ENCODE data around the gene SPECC1.
"Not testable (repeated sequence)": the region's sequence is repeated elsewhere in the genome, so short reads cannot be mapped to it uniquely, and the experiment has no call there.

Gene SPECC1
- total RNA-seq, result 7.4 to 42.8 (median 18.5) reads per million in 9 experiments

- Mint-ChIP-seq H3K36me3 (ENCODE audit: insufficient read depth) (peaks cover 10% of the 10 kb centered on the region), H3K27ac (peak within 1 kb of the TSS; percentile 47 to 76), H3K9me3 (no peaks in the 10 kb centered on the region), H3K4me3 (peak within 1 kb of the TSS; percentile 90 to 93), H3K4me1 (ENCODE audit: low read depth in 2 of 2) (peaks cover 16 to 20% of the 10 kb centered on the region in 2 donors), H3K27me3 (peaks cover 26 to 44% of the 10 kb centered on the region in 2 donors)
- peak; percentile 97 for ATAC-seq (replicated peaks)
- DNase-seq, result peak; percentile 82 to 92 (median 92)
These were observed at the start of gene SPECC1 for GRCh38 chr17:20009302-20010098. SPECC1 (plus strand) TSS chr17:20009359; CDS start chr17:20096652, 87,293 bp downstream.

GRCh38 chr17:19962954-19963353 is 46.2 kb upstream of the SPECC1 start:
- not testable (repeated sequence) for H3K27ac Mint-ChIP-seq; H3K4me3 Mint-ChIP-seq; H3K9me3 Mint-ChIP-seq; ATAC-seq (replicated peaks); DNase-seq; H3K27me3 Mint-ChIP-seq
- Mint-ChIP-seq H3K4me1 (ENCODE audit: low read depth in 2 of 2) (peaks cover 14 to 35% of the 10 kb centered on the region in 2 donors), H3K36me3 (ENCODE audit: insufficient read depth) (peaks cover 74% of the 10 kb centered on the region)

- Mint-ChIP-seq H3K9me3 (no peaks in the 10 kb centered on the region), H3K4me1 (ENCODE audit: low read depth in 2 of 2) (peaks cover 30 to 43% of the 10 kb centered on the region in 2 donors), H3K4me3 (no peak overlapping the region), H3K36me3 (ENCODE audit: insufficient read depth) (peaks cover 25% of the 10 kb centered on the region), H3K27me3 (no peaks in the 10 kb centered on the region), H3K27ac (peak overlapping the region in 1 of 2 donors; percentile 81)
- no peak for DNase-seq
- ATAC-seq (replicated peaks), result no peak
These were observed 36.0 kb upstream of the SPECC1 start for GRCh38 chr17:19973156-19973555.

GRCh38 chr17:19975601-19976000 is 33.6 kb upstream of the SPECC1 start:
- Mint-ChIP-seq H3K9me3 (no peaks in the 10 kb centered on the region), H3K4me1 (ENCODE audit: low read depth in 2 of 2) (peaks cover 34 to 44% of the 10 kb centered on the region in 2 donors), H3K4me3 (peak overlapping the region; percentile 44 to 62), H3K27me3 (no peaks in the 10 kb centered on the region), H3K36me3 (ENCODE audit: insufficient read depth) (peaks cover 27% of the 10 kb centered on the region), H3K27ac (peak overlapping the region; percentile 69 to 97)
- DNase-seq, result no peak
- ATAC-seq (replicated peaks), result no peak

GRCh38 chr17:19977293-19978208 is 31.6 kb upstream of the SPECC1 start, which contains the start of gene AKAP10:
AKAP10 (minus strand) TSS chr17:19977828; CDS start chr17:19977679, 149 bp downstream.
- no peaks in the 10 kb centered on the region for H3K9me3 Mint-ChIP-seq
- DNase-seq (peak; percentile 88 to 90 (median 89)), ATAC-seq (replicated peaks) (peak; percentile 84)
- H3K4me1 Mint-ChIP-seq (ENCODE audit: low read depth in 2 of 2), result peaks cover 30 to 44% of the 10 kb centered on the region in 2 donors
- H3K4me3 Mint-ChIP-seq, result peak within 1 kb of the TSS; percentile 96 to 98
- peak within 1 kb of the TSS; percentile 97 to 98 for H3K27ac Mint-ChIP-seq
- H3K27me3 Mint-ChIP-seq, result no peaks in the 10 kb centered on the region
- H3K36me3 Mint-ChIP-seq (ENCODE audit: insufficient read depth), result peaks cover 16% of the 10 kb centered on the region

GRCh38 chr17:19978209-19978802 is 30.9 kb upstream of the SPECC1 start:
- Mint-ChIP-seq H3K4me1 (ENCODE audit: low read depth in 2 of 2) (peaks cover 26 to 36% of the 10 kb centered on the region in 2 donors), H3K27ac (peak overlapping the region; percentile 97 to 98)
- ATAC-seq (replicated peaks), result no peak

GRCh38 chr17:19978805-19979211 is 30.4 kb upstream of the SPECC1 start:
- Mint-ChIP-seq H3K27ac (peak overlapping the region; percentile 97 to 98), H3K36me3 (ENCODE audit: insufficient read depth) (peaks cover 14% of the 10 kb centered on the region), H3K4me3 (peak overlapping the region; percentile 96 to 98), H3K9me3 (no peaks in the 10 kb centered on the region), H3K27me3 (no peaks in the 10 kb centered on the region), H3K4me1 (ENCODE audit: low read depth in 2 of 2) (peaks cover 23 to 31% of the 10 kb centered on the region in 2 donors)
- ATAC-seq (replicated peaks) (no peak), DNase-seq (no peak)

More at GRCh38 chr17:19978209-19978802, 30.9 kb upstream of the SPECC1 start:
- no peak for DNase-seq
- no peaks in the 10 kb centered on the region for H3K27me3 Mint-ChIP-seq
- peaks cover 14% of the 10 kb centered on the region for H3K36me3 Mint-ChIP-seq (ENCODE audit: insufficient read depth)
- peak overlapping the region; percentile 96 to 98 for H3K4me3 Mint-ChIP-seq
- no peaks in the 10 kb centered on the region for H3K9me3 Mint-ChIP-seq

- DNase-seq (no peak), ATAC-seq (replicated peaks) (no peak)
- no peak overlapping the region for H3K4me3 Mint-ChIP-seq
- no peak overlapping the region for H3K27ac Mint-ChIP-seq
- no peaks in the 10 kb centered on the region for H3K27me3 Mint-ChIP-seq
- peaks cover 14% of the 10 kb centered on the region for H3K36me3 Mint-ChIP-seq (ENCODE audit: insufficient read depth)
- peaks cover 21 to 29% of the 10 kb centered on the region in 2 donors for H3K4me1 Mint-ChIP-seq (ENCODE audit: low read depth in 2 of 2)
- H3K9me3 Mint-ChIP-seq, result no peaks in the 10 kb centered on the region
These were observed 29.0 kb upstream of the SPECC1 start for GRCh38 chr17:19979917-19980770.

GRCh38 chr17:19986941-19987861 is 22.0 kb upstream of the SPECC1 start:
- Mint-ChIP-seq H3K36me3 (ENCODE audit: insufficient read depth) (no peaks in the 10 kb centered on the region), H3K27ac (no peak overlapping the region), H3K4me1 (ENCODE audit: low read depth in 2 of 2) (no peaks in the 10 kb centered on the region), H3K27me3 (peaks cover 24 to 36% of the 10 kb centered on the region in 2 donors), H3K4me3 (no peak overlapping the region), H3K9me3 (no peaks in the 10 kb centered on the region)
- no peak for ATAC-seq (replicated peaks)
- no peak for DNase-seq

GRCh38 chr17:19987897-19988296 is 21.3 kb upstream of the SPECC1 start:
- Mint-ChIP-seq H3K4me1 (ENCODE audit: low read depth in 2 of 2) (peaks cover 0 to 3% of the 10 kb centered on the region in 2 donors), H3K27me3 (peaks cover 24 to 36% of the 10 kb centered on the region in 2 donors), H3K9me3 (no peaks in the 10 kb centered on the region), H3K4me3 (no peak overlapping the region), H3K27ac (no peak overlapping the region), H3K36me3 (ENCODE audit: insufficient read depth) (peaks cover 3% of the 10 kb centered on the region)
- ATAC-seq (replicated peaks) (no peak), DNase-seq (no peak)

- Mint-ChIP-seq H3K27ac (no peak overlapping the region), H3K27me3 (peaks cover 24 to 36% of the 10 kb centered on the region in 2 donors), H3K4me1 (ENCODE audit: low read depth in 2 of 2) (peaks cover 1 to 3% of the 10 kb centered on the region in 2 donors), H3K9me3 (no peaks in the 10 kb centered on the region), H3K4me3 (no peak overlapping the region), H3K36me3 (ENCODE audit: insufficient read depth) (peaks cover 3% of the 10 kb centered on the region)
- ATAC-seq (replicated peaks), result no peak
- DNase-seq, result no peak
These were observed 17.8 kb upstream of the SPECC1 start for GRCh38 chr17:19991252-19991885.

All from effector memory CD8-positive, alpha-beta T cell (primary cell).